ENCODE measurements around the gene SCGB1D1. TPM values are rescaled to one million over a fixed set of nuclear protein-coding genes. Genes with fewer than 3 reads are reported as not detected.

The SCGB1D1 gene
- total RNA-seq, 4 donors from 2014 or later, result not detected

DNA sequence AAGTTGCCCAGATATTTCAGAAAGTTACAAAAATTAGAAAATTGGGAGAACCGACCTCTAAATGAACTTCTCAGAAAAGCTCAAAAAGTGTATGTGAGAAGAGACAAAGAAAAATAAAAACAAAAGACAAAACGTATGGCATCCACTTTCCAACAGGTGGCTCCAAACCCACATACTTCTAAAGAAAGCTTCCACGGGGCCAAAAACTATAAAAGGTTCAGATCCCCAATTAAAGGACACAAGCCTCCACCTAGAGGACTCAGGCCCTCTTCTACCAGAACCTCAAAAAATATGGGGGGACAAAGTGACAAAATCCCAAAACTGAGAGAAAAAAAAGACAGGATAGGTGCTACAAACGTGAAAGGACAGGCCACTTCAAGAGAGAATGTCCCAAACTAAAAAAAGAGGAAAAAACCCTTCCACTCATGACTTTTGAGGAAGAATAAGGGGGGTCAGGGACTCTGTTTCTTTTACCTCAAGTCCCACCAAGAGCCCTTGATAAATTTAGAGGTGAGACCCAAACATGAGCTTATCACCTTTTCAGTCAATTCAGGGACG, 27.3 kb downstream of the SCGB1D1 start:
- intact Hi-C loops (cut with DNase I; ENCODE audit: low total_unique reads), result no loop called here
- TF ChIP-seq POLR2AphosphoS5 (IDR thresholded peaks at IDR 0.05) (no peak), POLR2A (IDR thresholded peaks at IDR 0.05) (no peak), EP300 (IDR thresholded peaks at IDR 0.05; ENCODE audit: low read depth) (no peak)
- TF ChIP-seq, protein P1, sequence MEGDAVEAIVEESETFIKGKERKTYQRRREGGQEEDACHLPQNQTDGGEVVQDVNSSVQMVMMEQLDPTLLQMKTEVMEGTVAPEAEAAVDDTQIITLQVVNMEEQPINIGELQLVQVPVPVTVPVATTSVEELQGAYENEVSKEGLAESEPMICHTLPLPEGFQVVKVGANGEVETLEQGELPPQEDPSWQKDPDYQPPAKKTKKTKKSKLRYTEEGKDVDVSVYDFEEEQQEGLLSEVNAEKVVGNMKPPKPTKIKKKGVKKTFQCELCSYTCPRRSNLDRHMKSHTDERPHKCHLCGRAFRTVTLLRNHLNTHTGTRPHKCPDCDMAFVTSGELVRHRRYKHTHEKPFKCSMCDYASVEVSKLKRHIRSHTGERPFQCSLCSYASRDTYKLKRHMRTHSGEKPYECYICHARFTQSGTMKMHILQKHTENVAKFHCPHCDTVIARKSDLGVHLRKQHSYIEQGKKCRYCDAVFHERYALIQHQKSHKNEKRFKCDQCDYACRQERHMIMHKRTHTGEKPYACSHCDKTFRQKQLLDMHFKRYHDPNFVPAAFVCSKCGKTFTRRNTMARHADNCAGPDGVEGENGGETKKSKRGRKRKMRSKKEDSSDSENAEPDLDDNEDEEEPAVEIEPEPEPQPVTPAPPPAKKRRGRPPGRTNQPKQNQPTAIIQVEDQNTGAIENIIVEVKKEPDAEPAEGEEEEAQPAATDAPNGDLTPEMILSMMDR (IDR thresholded peaks at IDR 0.05), result peak in 4 of 5 experiments; percentile 28 to 49 (median 44)
- peaks cover 6 to 8% of the 10 kb centered on the region in 2 donors for H3K9me3 ChIP-seq
- no peak for DNase-seq
- in situ Hi-C loops (cut with MboI; ENCODE audit: low pct_ligation_motif_present in 1 of 4, low pct_unique_long_range_greater_than_20kb in 1 of 4, low sequenced_read_pairs in 3 of 4), result loop anchor here in 1 of 4 donors (25.0 kb wide), 1 partner anchor 95 kb away; no protein-coding TSS in a partner anchor
- H3K4me1 ChIP-seq, result no peaks in the 10 kb centered on the region
- H3K27ac ChIP-seq, result no peak overlapping the region
- H3K27me3 ChIP-seq, result no peaks in the 10 kb centered on the region
- no peak overlapping the region for H3K4me3 ChIP-seq
- H3K36me3 ChIP-seq, result no peaks in the 10 kb centered on the region
- 37 to 39% methylated on average over 5 of the region's 5 CpGs for WGBS, 2 donors (ENCODE audit: low coverage in 1 of 2)

DNA sequence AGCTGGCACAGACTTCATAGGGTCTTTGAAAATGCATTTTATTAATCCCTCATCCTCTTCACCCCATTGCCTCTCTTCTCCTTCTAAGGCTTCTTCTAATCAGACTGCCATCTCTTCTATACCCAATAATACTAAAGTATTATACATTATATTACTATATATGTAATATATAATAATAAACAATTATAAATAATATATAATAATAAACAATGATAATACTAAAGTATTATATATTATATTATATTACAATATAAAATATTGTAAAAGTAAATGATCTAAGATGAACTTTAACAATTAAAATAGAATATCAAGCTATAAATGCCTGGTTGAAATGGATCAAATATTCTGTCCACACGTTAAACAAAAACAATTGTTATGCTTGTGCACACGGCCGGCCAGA, 31.5 kb downstream of the SCGB1D1 start:
- Histone ChIP-seq H3K4me3 (no peak overlapping the region), H3K27ac (no peak overlapping the region), H3K27me3 (no peaks in the 10 kb centered on the region), H3K9me3 (peaks cover 25 to 31% of the 10 kb centered on the region in 2 donors), H3K4me1 (no peaks in the 10 kb centered on the region), H3K36me3 (no peaks in the 10 kb centered on the region)
- TF ChIP-seq POLR2A (IDR thresholded peaks at IDR 0.05) (no peak), POLR2AphosphoS5 (IDR thresholded peaks at IDR 0.05) (no peak), EP300 (IDR thresholded peaks at IDR 0.05; ENCODE audit: low read depth) (no peak)
- TF ChIP-seq, protein P1 (IDR thresholded peaks at IDR 0.05), result no peak
- DNase-seq, result no peak
- in situ Hi-C loops (cut with MboI; ENCODE audit: low pct_ligation_motif_present in 1 of 4, low pct_unique_long_range_greater_than_20kb in 1 of 4, low sequenced_read_pairs in 3 of 4), result loop anchor here in 1 of 4 donors (25.0 kb wide), 1 partner anchor 91 kb away; no protein-coding TSS in a partner anchor
- intact Hi-C loops (cut with DNase I; ENCODE audit: low total_unique reads), result no loop called here
- WGBS, 2 donors (ENCODE audit: low coverage in 1 of 2), result 88 to 90% methylated on average over 3 of the region's 3 CpGs

DNA sequence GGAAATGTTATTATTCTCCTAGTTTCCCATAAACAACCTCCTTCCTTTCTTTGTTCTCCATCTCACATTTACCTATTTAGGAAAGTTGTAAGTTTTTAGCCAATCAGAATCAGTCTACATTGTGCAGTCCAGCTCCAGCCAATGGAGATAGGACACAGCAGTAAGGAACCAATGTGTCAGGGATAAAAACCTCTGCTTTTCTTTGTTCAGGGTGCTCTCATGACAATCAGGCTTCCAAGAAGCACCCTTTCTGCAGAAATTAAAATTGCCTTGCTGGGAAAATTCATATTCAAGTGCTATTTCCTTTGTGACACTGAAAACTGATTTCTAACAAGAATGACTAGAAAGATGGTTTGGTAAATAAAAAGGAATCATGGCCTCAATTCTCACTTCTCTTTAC, 33.1 kb downstream of the SCGB1D1 start:
- Histone ChIP-seq H3K4me3 (no peak overlapping the region), H3K9me3 (peaks cover 25 to 31% of the 10 kb centered on the region in 2 donors), H3K36me3 (no peaks in the 10 kb centered on the region), H3K27ac (no peak overlapping the region), H3K27me3 (peaks cover 3% of the 10 kb centered on the region), H3K4me1 (no peaks in the 10 kb centered on the region)
- in situ Hi-C loops (cut with MboI; ENCODE audit: low pct_ligation_motif_present in 1 of 4, low pct_unique_long_range_greater_than_20kb in 1 of 4, low sequenced_read_pairs in 3 of 4) (loop anchor here in 1 of 4 donors (25.0 kb wide), 1 partner anchor 89 kb away; no protein-coding TSS in a partner anchor), intact Hi-C loops (cut with DNase I; ENCODE audit: low total_unique reads) (no loop called here)
- DNase-seq, result no peak
- TF ChIP-seq POLR2A (IDR thresholded peaks at IDR 0.05) (no peak), POLR2AphosphoS5 (IDR thresholded peaks at IDR 0.05) (no peak), EP300 (IDR thresholded peaks at IDR 0.05; ENCODE audit: low read depth) (no peak)
- TF ChIP-seq, protein P1 (IDR thresholded peaks at IDR 0.05), result no peak

DNA sequence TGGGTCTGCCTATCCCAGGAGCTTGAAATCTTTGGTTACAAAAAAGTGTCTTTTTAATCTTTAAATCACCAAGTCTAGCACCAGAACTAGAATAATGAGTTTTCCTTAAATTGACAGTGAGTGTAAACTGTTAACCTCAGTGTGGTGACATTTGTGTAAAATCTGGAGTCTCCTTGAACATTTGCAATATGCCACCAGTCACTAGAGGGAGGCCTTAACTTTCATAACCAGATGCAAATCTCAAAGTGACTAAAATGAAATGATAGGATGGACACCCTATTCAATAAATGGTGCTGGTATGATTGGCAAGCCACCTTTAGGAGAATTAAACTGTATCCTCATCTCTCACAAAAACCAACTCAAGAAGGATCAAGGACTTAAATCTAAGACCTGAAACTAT, 43.7 kb downstream of the SCGB1D1 start:
- TF ChIP-seq POLR2A (IDR thresholded peaks at IDR 0.05), result no peak
- TF ChIP-seq, protein P1 (IDR thresholded peaks at IDR 0.05), result no peak
- no peak for TF ChIP-seq POLR2AphosphoS5 (IDR thresholded peaks at IDR 0.05)
- TF ChIP-seq EP300 (IDR thresholded peaks at IDR 0.05; ENCODE audit: low read depth), result no peak
- Histone ChIP-seq H3K4me3 (no peak overlapping the region), H3K27me3 (peaks cover 14% of the 10 kb centered on the region), H3K27ac (no peak overlapping the region), H3K9me3 (no peaks in the 10 kb centered on the region), H3K36me3 (no peaks in the 10 kb centered on the region), H3K4me1 (no peaks in the 10 kb centered on the region)
- no peak for DNase-seq
- intact Hi-C loops (cut with DNase I; ENCODE audit: low total_unique reads) (no loop called here), in situ Hi-C loops (cut with MboI; ENCODE audit: low pct_ligation_motif_present in 1 of 4, low pct_unique_long_range_greater_than_20kb in 1 of 4, low sequenced_read_pairs in 3 of 4) (no loop called here)
